Measurements from ENCODE around the gene TIMP3.

TIMP3 gene

DNA sequence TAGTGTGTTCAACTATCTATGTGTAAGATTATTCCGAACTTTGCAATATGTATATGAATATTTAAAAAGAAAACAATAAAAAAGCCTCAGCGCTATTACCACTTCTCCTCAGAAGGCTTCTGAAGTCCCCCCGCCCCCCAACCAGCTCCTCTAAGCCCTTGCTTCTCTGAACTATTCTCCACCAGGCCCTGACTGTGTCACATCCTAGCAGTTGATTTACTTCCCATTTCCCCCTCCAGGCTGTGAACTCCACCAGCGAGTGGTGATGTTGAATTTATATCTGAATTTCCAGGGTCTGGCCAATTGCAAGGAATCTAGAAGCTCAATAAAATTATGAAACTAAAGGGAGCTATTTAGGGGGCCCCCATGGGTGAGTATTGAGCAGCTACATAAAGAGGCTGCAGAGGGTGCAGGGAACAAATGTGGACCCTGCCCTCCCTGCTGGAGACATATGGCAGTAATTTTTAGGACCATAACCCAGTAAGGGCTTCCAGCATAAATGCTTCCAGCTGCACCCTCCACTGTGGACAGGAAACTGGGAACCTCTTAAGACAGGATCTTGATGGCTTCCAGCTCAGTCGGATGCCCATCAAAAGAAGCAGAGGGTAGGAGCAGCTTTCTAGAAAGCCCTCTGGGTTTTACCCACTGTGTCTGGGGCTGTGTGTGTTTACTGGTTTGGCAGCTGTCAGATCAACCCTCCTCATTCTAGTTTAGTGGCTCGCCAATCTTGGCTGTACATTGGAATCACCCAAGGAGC lies 81.4 kb downstream of the TIMP3 start:
- DNase-seq (ENCODE audit: low read depth): no peak

DNA sequence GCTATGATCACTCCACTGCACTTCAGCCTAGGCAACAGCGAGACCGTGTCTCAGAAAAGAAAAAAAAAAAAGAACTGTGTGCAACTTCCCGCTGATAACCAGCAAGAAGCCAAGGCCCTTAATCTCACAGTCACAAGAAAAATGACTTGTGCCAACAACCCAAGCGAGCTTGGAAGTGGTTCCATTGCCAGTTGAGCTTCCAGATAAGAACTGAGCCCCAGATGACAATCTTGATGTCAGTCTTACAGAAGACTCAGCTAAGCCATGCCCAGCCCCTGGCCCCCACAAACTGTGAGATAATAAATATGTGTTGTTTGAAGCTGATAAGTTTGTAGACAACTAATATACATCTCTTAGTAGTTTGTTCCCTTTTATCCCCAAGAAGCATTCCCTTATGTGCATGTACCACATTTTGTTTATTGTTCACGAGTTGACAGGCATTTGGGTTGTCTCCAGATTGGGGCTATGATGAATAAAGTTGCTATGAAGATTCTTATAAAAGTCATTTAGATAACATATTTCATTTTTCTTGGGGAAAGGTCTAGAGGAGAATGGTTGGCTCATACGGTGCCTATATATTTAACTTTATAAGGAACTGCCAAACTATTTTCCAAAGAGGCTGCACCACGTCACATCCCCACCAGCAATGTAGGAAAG lies 85.9 kb downstream of the TIMP3 start:
- no peak for DNase-seq (ENCODE audit: low read depth)

DNA sequence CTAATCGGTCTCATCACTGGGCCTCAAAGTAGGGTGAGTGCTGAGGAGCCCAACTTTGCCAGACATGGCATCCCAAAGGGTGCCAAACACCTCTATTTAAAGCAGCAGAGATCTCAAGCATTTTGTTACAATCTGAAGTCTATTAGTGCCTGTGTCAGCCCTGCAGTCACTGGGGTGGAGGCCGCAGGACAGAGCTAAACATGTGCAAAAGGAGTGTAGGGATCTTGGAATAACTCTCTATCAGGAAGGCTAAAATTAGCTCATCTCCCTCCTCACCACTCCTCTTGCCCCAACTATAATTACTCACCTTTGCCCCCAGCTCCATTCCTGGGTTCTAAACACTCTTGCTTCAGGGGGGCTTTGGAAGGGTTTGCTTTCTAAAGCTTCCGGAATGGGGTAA lies 87.5 kb downstream of the TIMP3 start:
- DNase-seq (ENCODE audit: low read depth): no peak

DNA sequence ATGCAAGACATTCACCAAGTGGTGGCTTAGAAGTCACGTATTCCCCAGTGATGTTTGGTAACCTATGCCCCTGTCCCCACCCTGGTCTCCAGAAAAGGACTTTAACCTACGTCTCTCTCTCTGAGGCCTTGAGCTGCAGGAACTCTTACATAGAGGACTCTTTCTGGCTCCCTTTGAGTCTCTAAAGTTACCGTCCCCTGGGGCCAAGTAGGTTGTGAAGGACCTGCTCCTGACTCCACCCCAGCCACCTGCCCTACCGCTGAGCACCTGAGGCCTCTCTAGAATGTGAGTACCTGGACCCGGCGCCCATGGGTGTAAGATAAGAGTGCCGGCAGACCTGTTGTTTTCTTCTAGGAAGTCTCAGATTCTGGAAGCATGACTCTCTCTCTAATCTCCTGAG lies 95.4 kb downstream of the TIMP3 start:
- no peak for DNase-seq (ENCODE audit: low read depth)

DNA sequence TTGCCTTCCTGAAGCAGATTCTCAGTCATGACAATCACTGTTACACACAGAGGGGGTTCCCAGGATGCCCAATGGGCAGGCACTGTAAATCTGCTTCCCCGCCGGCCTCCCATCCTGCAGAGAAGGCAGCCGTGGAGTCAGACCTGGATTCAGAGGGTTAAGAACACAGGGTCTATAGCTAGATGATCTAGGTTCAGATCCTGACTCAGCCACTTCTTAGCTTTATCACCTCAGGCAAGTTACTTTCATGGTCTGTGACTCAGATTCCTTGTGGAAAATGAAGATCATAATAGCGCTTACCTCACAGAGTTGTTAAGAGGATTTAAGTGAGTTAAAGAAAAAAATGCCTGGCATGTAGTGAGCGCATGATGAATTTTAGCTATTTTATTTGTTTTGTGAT lies 95.9 kb downstream of the TIMP3 start:
- no peak for DNase-seq (ENCODE audit: low read depth)

DNA sequence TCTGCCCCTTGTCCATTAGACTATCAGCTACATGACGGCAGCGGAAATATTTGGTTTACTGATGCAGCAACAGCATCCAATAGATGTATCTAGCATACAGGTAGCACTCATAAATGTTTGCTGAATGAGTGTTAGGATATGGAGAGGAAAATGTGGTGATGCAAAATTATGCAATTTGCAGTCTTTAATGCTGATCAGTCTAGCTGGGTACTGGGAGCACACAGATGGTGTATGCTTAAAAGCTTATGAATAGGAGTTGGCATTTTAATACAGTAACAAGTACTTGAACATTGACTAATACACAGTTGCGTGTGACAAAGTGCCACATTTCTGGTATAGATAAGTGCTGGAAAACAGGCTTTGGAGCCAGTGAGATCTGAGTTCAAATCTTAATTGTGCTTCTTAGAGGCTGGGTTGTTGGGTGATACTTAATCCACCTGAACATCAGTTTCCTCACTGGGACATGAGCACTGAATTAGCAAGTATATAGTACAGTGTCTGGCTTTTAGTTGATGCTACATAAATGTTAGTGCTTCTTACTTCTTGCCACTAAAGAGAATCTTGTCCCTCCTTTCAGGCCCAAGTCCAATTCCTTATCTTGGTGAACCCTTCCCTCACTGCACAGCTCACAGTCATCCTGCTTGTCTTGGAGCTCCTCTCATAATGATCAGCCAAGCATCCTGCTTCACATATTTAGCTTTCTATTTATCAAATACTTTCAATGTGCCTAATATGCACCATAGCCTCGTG lies 99.6 kb downstream of the TIMP3 start:
- DNase-seq (ENCODE audit: low read depth): no peak

DNA sequence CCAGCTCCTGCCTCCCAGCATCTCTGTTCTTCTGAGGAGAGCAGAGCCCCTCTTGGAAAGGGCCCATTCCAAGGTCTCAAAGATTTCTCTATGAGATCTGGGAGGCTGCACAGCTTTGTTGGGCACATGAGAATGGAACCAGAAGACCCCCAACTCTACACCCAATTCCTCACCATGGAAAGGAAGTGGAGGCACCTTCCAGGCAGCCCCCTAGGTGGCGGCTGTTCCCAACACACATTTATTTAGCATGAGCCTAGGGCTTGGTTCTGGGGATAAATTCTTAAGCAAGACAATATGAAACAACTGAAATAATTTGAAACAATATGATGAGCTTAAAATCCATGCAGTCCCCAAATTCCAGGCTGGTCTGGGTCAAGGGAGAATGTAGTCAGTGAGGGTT lies 100.4 kb downstream of the TIMP3 start:
- no peak for DNase-seq (ENCODE audit: low read depth)

DNA sequence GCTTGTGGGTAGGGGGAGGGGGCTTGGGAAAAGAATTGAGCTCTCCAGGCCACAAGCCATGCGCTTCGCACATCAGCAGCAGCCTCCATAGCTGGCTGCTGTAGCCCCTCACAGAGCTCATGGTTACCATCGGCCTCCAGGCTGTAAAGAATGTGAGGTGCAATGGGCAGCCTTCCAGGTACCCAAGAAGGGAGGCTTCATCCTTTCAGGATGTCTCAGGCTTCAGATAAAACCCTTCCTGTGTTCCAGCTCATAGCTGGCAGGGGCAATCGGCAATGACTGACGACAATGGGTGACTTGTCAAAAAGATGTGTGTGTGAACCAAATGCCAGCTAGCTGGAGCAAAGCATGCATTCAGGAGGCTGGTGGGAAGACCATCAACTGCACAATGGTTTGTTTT lies 102.0 kb downstream of the TIMP3 start:
- DNase-seq (ENCODE audit: low read depth): no peak

DNA sequence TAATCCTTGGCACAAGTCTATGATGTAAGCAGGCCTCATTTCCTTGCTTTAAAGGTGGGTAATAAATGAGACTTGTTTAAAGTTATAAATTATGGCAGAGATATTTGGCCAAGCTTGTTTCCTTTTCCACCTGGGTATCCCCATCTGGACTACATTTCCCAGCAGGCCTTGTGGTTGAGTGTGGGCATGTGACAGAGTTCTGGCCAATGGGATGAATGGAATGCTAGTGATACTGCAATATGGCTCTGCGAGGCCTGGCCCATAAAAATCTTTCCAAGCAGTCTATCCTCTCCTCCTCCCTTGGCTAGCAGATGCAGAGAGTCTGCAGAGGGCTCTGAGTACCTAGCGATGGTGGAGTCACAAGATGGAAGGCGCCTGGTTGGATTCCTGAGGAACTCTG lies 102.5 kb downstream of the TIMP3 start:
- DNase-seq (ENCODE audit: low read depth): no peak

DNA sequence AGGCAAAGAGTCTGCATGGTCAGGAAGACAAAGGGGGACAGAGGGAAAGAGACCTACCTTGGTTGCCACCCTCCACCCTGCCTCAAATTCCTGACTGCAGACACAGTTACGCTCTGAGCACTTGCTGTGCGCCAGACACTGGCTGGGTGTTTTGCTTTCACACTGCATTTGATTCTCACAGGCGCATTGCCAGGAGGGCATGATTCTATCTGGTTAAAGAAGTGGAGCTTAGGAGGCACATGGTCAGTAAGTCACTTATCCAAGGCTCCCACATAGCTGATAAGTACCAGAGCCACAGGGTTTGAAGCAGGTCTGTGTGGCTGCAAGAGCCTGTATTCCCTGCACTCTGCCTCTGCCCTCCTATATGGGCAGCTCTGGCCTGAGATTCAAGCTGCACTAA lies 103.9 kb downstream of the TIMP3 start:
- no peak for DNase-seq (ENCODE audit: low read depth)

DNA sequence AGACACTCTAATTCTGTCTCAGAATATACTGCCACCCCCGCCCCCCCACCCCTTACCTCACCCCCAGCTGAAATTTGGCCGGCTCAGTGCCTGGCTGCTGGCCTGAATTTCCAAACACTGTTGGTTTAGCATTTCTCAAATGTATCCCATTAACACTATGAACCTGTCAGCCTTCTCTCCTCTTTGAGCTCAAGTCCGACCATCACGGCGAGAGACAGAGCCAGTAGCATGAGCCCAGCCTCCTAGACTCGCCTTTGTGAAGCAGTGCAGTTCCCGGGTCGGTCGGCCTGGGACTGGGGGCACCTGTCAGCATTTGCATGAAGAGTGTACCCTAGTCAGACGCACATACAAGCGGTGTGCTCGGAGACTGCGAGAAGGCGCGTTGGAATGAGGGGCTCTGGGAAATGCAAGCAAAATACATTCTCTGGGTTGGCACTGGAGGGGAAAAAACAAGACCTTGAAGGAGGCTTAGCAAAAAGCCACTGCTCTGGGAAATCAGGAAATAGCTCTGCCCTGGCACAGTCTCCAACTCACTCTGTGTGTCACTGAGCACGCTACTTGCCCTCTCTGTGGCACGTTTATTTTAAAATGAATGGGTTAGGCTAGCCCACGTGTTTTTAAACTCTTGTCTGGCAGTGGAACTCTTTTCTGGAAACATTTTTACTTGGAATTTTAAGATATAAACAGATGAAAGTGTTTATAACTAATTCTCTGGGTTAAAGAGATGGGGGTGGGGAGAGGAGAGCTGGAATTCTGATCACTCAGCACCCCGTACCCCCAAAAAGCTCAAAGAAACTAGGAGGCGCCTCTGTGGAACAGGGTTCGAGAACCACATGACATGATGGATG lies 108.3 kb downstream of the TIMP3 start:
- DNase-seq (ENCODE audit: low read depth): no peak

DNA sequence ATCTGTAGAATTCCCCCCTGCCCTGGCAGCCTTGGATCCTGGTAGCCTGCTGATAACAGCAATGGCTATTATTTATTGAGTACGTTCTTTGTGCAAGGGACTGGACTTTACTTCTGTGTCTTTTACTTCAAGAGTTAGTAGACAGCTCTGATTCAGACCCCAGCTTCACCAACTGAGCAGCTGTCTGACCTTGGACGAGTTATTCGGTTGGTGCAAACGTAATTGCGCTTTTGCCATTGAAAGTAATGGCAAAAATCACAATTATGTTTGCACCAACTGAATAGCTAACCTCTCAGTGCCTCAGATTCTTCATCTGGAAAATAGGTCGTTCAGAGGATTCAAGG lies 108.9 kb downstream of the TIMP3 start:
- no peak for DNase-seq (ENCODE audit: low read depth)

DNA sequence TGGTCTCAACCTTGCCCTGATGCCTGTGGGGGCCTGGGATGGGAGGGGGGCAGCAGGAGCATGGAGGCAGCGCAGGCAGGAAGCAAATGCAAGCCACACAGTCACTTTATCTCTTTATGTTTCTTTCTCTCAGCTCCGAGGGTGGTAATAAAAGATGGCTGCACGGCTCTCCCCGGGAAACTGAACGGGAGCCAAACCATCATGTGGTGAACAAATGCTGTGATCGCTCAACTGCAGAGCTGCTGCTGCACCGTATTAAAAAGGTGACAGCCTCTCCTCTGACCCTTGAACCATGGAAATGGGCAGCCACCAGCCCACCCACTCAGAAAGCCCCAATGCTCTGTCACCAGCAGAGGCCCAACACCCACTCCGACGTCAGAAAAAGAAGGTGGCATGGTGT lies 110.0 kb downstream of the TIMP3 start:
- no peak for DNase-seq (ENCODE audit: low read depth)

Data from stimulated activated CD8-positive, alpha-beta memory T cell treated with anti-CD3 and anti-CD28 coated beads, Interleukin-12 subunit alpha, Interleukin-12 subunit beta, amount 100 ng/mL, for 1 hour (primary cell).